Astrocyte (in vitro differentiated cells and primary cell): ENCODE results near the gene ELMO1. TPM values are rescaled to one million over a fixed set of nuclear protein-coding genes. Genes with fewer than 3 reads are reported as not detected.
A peak's percentile ranks its signal among the peaks of the same experiment; 100 is the strongest.

Experiments
- DNase-seq: peaks from one replicate; pipeline ENCODE4 v3.0.0-alpha.2; 2010; ENCODE audit warnings: low read depth
- FAIRE-seq: peaks from 2 replicates; lab custom pipeline; 2011; peaks lifted over from hg19 to GRCh38; lab: Jason Lieb, UNC
- H2AFZ ChIP-seq: 2 replicates; pipeline ENCODE4 v1.6.0; 2012; ENCODE audit warnings: low read depth, low read length, inconsistent platforms
- H3K27ac ChIP-seq: 2 replicates; pipeline ENCODE4 v1.5.1; 2011; ENCODE audit warnings: low read depth, low read length, inconsistent platforms
- H3K27me3 ChIP-seq: 2 replicates; pipeline ENCODE4 v1.6.0; 2011; ENCODE audit warnings: low read length, inconsistent platforms; ENCODE audit not compliant: insufficient read depth
- H3K36me3 ChIP-seq: 2 replicates; pipeline ENCODE4 v1.5.1; 2011; ENCODE audit warnings: low read length, inconsistent platforms; ENCODE audit not compliant: insufficient read depth
- H3K4me1 ChIP-seq: 2 replicates; pipeline ENCODE4 v1.5.1; 2011; ENCODE audit warnings: low read length, inconsistent platforms; ENCODE audit not compliant: insufficient read depth
- H3K4me2 ChIP-seq: 2 replicates; pipeline ENCODE4 v1.6.0; 2012; ENCODE audit warnings: low read length, inconsistent platforms
- H3K4me3 ChIP-seq: 2 replicates; pipeline ENCODE4 v1.5.1; 2011; ENCODE audit warnings: low read depth, mild to moderate bottlenecking, low read length, inconsistent platforms; ENCODE audit not compliant: insufficient read depth
- H3K79me2 ChIP-seq: 2 replicates; pipeline ENCODE4 v1.6.0; 2012; ENCODE audit warnings: mild to moderate bottlenecking, low read length, inconsistent platforms; ENCODE audit not compliant: insufficient read depth
- H3K9ac ChIP-seq: 2 replicates; pipeline ENCODE4 v1.6.0; 2012; ENCODE audit warnings: mild to moderate bottlenecking, low read length, inconsistent platforms
- H3K9me3 ChIP-seq: 2 replicates; pipeline ENCODE4 v1.5.1; 2012; ENCODE audit warnings: low read depth, mild to moderate bottlenecking, low read length, inconsistent platforms; ENCODE audit not compliant: insufficient read depth
- H4K20me1 ChIP-seq: 2 replicates; pipeline ENCODE4 v1.6.0; 2012; ENCODE audit warnings: low read length, inconsistent platforms; ENCODE audit not compliant: insufficient read depth
- H3K27ac Mint-ChIP-seq: one replicate; pipeline ENCODE4 v1.8.0; 2021; ENCODE audit warnings: mild to moderate bottlenecking, mixed read lengths; ENCODE audit not compliant: unreplicated experiment
- H3K27me3 Mint-ChIP-seq: one replicate; pipeline ENCODE4 v1.8.0; 2021; ENCODE audit warnings: low read depth, mixed read lengths; ENCODE audit not compliant: unreplicated experiment
- H3K36me3 Mint-ChIP-seq: one replicate; pipeline ENCODE4 v1.8.0; 2021; ENCODE audit warnings: low read depth, mixed read lengths; ENCODE audit not compliant: unreplicated experiment
- H3K4me1 Mint-ChIP-seq: one replicate; pipeline ENCODE4 v1.8.0; 2021; ENCODE audit warnings: low read depth, mixed read lengths; ENCODE audit not compliant: unreplicated experiment
- H3K4me3 Mint-ChIP-seq: one replicate; pipeline ENCODE4 v1.8.0; 2021; ENCODE audit warnings: mild to moderate bottlenecking, moderate library complexity, mixed read lengths; ENCODE audit not compliant: unreplicated experiment
- H3K9me3 Mint-ChIP-seq: one replicate; pipeline ENCODE4 v1.8.0; 2021; ENCODE audit warnings: mild to moderate bottlenecking, mixed read lengths; ENCODE audit not compliant: unreplicated experiment
- EZH2 ChIP-seq: IDR thresholded peaks from 2 replicates; pipeline ENCODE4 v1.6.1; 2012; ENCODE audit warnings: mild to moderate bottlenecking, low read length, inconsistent platforms; ENCODE audit not compliant: insufficient read depth
- total RNA-seq: library from RNA; stranded (reverse); gene quantifications from 2 replicates; pipeline ENCODE4 v1.2.1, GENCODE V29; 2021
- TF ChIP-seq, protein P1 (sequence below): IDR thresholded peaks from 2 replicates; pipeline ENCODE4 v1.5.1; 2011; ENCODE audit warnings: low read depth, mild to moderate bottlenecking, inconsistent platforms, low read length, moderate library complexity; ENCODE audit not compliant: insufficient read depth

ELMO1 gene
- total RNA-seq, 1 donor from 2014 or later: 20.4 TPM

DNA sequence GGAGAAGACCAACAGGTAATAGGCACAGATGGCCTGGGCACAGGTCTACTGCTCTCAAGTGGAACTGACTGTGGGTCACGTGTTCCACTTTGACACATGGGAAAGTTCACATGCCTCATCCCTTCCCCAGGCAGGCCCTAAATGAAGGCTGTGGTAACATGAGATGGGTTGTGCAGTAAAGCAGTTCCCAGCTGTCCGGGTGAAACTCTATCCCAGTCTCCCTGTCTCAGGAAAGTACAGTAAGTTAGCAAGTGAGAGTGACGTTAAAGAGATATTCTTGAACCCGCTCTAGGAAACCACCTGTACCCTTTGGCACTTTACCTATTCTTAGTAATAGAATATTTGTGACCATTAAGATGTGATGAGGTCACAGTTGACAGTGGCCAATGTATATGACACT lies 380.6 kb downstream of the ELMO1 start:
- H3K4me2 ChIP-seq: no peak overlapping the region
- H3K4me3 ChIP-seq: no peak overlapping the region
- H3K27ac Mint-ChIP-seq: no peak overlapping the region
- no peaks in the 10 kb centered on the region for H3K79me2 ChIP-seq
- TF ChIP-seq, protein P1, sequence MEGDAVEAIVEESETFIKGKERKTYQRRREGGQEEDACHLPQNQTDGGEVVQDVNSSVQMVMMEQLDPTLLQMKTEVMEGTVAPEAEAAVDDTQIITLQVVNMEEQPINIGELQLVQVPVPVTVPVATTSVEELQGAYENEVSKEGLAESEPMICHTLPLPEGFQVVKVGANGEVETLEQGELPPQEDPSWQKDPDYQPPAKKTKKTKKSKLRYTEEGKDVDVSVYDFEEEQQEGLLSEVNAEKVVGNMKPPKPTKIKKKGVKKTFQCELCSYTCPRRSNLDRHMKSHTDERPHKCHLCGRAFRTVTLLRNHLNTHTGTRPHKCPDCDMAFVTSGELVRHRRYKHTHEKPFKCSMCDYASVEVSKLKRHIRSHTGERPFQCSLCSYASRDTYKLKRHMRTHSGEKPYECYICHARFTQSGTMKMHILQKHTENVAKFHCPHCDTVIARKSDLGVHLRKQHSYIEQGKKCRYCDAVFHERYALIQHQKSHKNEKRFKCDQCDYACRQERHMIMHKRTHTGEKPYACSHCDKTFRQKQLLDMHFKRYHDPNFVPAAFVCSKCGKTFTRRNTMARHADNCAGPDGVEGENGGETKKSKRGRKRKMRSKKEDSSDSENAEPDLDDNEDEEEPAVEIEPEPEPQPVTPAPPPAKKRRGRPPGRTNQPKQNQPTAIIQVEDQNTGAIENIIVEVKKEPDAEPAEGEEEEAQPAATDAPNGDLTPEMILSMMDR: no peak
- TF ChIP-seq EZH2: no peak
- peaks cover 1% of the 10 kb centered on the region for H3K9me3 Mint-ChIP-seq
- H3K4me3 Mint-ChIP-seq: no peak overlapping the region
- FAIRE-seq (no peak), DNase-seq (no peak)
- H3K27ac ChIP-seq: no peak overlapping the region
- no peaks in the 10 kb centered on the region for H3K36me3 ChIP-seq
- no peak overlapping the region for H3K9ac ChIP-seq
- no peaks in the 10 kb centered on the region for H3K27me3 Mint-ChIP-seq
- H3K4me1 Mint-ChIP-seq: peaks cover 9% of the 10 kb centered on the region
- no peaks in the 10 kb centered on the region for H3K9me3 ChIP-seq
- no peaks in the 10 kb centered on the region for H3K27me3 ChIP-seq
- H4K20me1 ChIP-seq: no peaks in the 10 kb centered on the region
- H3K4me1 ChIP-seq: peaks cover 3% of the 10 kb centered on the region
- peaks cover 3% of the 10 kb centered on the region for H3K36me3 Mint-ChIP-seq
- H2AFZ ChIP-seq: no peak overlapping the region

GRCh38 chr7:37065779-37066271 lies 382.8 kb downstream of the ELMO1 start:
- Histone ChIP-seq H3K27ac (peak overlapping the region; percentile 23), H3K4me1 (peaks cover 11% of the 10 kb centered on the region), H3K79me2 (no peaks in the 10 kb centered on the region), H3K9ac (no peak overlapping the region), H3K4me3 (no peak overlapping the region), H4K20me1 (no peaks in the 10 kb centered on the region), H2AFZ (peak overlapping the region; percentile 21), H3K9me3 (no peaks in the 10 kb centered on the region), H3K4me2 (peak overlapping the region; percentile 49), H3K36me3 (no peaks in the 10 kb centered on the region), H3K27me3 (no peaks in the 10 kb centered on the region)
- Mint-ChIP-seq H3K27ac (no peak overlapping the region), H3K4me3 (no peak overlapping the region), H3K9me3 (peaks cover 1% of the 10 kb centered on the region), H3K4me1 (peaks cover 9% of the 10 kb centered on the region), H3K27me3 (no peaks in the 10 kb centered on the region), H3K36me3 (peaks cover 3% of the 10 kb centered on the region)
- TF ChIP-seq EZH2: no peak
- TF ChIP-seq, protein P1: no peak
- DNase-seq (peak; percentile 70), FAIRE-seq (no peak)

DNA sequence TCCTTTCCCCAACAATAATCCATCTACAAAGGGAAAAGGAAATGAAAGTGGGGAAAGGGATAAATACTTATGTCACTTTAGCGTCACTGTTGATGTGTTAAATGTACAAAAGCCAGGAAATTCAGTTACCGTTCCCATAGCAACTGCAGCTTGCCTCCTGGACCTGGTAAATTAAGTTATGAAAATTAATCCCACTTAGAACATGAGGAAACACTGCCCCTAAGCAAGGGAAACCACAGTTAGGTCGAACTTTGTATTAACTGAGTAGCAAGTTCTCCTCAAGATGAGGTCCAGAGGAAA lies 386.2 kb downstream of the ELMO1 start:
- Mint-ChIP-seq H3K4me3 (no peak overlapping the region), H3K27ac (no peak overlapping the region), H3K4me1 (peaks cover 9% of the 10 kb centered on the region), H3K27me3 (no peaks in the 10 kb centered on the region), H3K36me3 (peaks cover 1% of the 10 kb centered on the region), H3K9me3 (peaks cover 1% of the 10 kb centered on the region)
- FAIRE-seq (no peak), DNase-seq (no peak)
- TF ChIP-seq, protein P1: no peak
- TF ChIP-seq EZH2: no peak
- H3K36me3 ChIP-seq: no peaks in the 10 kb centered on the region
- H3K27me3 ChIP-seq: no peaks in the 10 kb centered on the region
- H3K79me2 ChIP-seq: no peaks in the 10 kb centered on the region
- H3K27ac ChIP-seq: peak overlapping the region; percentile 39
- no peaks in the 10 kb centered on the region for H4K20me1 ChIP-seq
- H3K4me1 ChIP-seq: peaks cover 11% of the 10 kb centered on the region
- H3K9me3 ChIP-seq: no peaks in the 10 kb centered on the region
- H3K4me3 ChIP-seq: no peak overlapping the region
- peak overlapping the region; percentile 8 for H3K4me2 ChIP-seq
- no peak overlapping the region for H2AFZ ChIP-seq
- no peak overlapping the region for H3K9ac ChIP-seq
